Measurements from ENCODE around the gene FAM240B. TPM values are rescaled to one million over a fixed set of nuclear protein-coding genes. Genes with fewer than 3 reads are reported as not detected.

The FAM240B gene
- not detected in 5 replicates for total RNA-seq (2022; extraction: Qiagen RNA extraction; ENCODE audit: low read depth)

DNA sequence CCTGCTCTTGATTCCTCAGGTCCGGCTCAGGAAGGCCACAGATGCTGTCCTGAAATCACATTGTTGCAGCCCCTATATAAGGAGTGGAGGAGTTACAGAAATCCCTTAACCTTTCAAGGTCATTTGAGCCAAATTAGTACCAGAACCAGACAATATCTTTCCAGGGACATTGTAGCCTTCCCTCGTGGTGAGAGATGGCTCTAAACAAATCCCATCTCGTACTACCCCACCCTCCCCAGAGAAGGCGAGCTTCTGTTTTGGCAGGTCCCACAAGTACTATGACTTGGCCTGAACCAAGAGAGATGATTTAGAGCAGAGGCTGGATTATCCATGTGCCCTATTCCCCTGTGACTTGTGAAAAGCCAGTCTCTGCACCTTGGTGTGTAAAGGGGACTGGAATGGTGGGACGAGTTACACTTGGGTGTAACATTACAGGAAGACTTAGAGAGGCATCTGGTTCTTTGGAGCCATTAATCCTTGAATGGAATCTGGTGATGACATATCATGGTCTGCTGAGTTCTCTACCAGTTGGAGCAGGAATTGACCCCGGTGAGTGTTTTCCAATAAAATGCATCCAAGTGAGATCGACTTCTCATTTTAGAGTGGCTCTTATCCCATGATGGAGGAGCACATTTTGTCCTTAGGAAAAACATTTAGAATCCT lies at the start of gene FAM240B:
TSS of gene FAM240B (minus strand) at position 51 of the 663 bp plus-strand sequence. CDS start 16,134 bp downstream, outside the sequence.

Other genes with a start within 250 kb of the FAM240B start
- gene ANKRD18A, start 99.5 kb downstream of the FAM240B start, total RNA-seq (2022; extraction: Qiagen RNA extraction; ENCODE audit: low read depth) = 6.6 to 15.7 TPM (median 10.5 TPM) in 5 replicates

All from A549 treated with CpdA at 1 μM for 4 hours (cell line).